ENCODE results near the gene ITPR3. TPM values are rescaled to one million over a fixed set of nuclear protein-coding genes. Genes with fewer than 3 reads are reported as not detected.

Gene ITPR3
- total RNA-seq, 2 experiments from 2014 or later, result 64.2 to 65.8 TPM

DNA sequence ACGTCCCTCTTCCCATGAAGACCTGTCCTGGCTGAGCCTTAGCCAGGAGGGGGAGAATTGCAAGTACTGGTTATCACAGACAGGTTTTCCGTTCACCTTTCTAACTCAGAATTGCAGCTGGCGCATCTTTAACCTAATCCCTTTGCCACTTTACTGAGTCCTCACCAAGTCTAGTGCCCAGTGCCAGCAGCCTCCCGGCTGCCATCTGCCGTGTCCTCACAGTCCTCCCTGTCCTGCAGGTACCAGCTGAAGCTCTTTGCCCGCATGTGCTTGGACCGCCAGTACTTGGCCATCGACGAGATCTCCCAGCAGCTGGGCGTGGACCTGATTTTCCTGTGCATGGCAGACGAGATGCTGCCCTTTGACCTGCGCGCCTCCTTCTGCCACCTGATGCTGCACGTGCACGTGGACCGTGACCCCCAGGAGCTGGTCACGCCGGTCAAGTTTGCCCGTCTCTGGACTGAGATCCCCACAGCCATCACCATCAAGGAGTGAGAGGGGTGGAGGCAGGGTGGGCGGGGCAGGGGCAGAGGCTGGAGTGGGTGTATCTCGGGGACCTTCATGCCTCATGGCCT is 49.1 kb downstream of the ITPR3 start:
- DNase-seq, result no peak
- peaks cover 45% of the 10 kb centered on the region for H3K36me3 Mint-ChIP-seq (ENCODE audit: low read depth)

DNA sequence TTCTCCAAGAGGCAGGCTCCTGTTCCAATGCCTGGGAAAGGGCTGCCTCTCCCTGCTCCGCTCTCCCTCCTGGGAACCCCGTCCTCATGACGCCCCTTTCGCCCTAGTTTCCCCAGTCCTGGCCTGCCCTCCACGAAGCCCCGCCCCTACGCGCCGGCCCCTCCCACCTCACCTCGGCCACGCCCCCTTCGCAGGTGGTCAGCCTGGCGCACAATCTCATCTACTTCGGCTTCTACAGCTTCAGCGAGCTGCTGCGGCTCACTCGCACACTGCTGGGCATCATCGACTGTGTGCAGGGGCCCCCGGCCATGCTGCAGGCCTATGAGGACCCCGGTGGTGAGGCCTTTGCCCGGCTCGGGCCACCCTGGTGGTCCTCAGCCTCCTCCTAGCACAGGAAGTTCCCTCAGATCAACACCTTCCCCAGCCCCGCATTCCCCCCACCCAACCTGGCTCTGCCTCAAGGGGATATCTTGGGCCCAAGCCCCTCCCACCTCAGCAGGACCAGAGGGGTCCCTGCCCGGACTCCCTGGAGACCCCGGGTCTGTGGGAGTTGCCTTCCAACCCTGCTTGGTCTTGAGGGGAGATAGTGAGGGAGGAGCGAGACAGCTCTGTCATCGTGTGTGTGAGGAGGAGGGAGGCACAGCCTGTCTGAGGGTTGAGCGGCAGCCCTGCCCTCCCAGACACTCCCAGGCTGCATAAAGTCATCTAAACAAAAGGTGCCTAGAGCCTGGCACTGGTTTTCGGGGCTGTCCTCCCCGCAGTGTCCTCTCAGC is 50.0 kb downstream of the ITPR3 start:
- no peak overlapping the region for H3K4me3 Mint-ChIP-seq
- peak overlapping the region; percentile 60 for H3K27ac Mint-ChIP-seq
- no peaks in the 10 kb centered on the region for H3K27me3 Mint-ChIP-seq
- peaks cover 48% of the 10 kb centered on the region for H3K36me3 Mint-ChIP-seq (ENCODE audit: low read depth)
- no peak for DNase-seq
- H3K9me3 Mint-ChIP-seq, result no peaks in the 10 kb centered on the region
- ChIA-PET POLR2A (no interaction called here), CTCF (interaction anchor here (1.0 to 1.5 kb wide), 2 partner anchors 23 to 79 kb away, joined by 3 to 4 read pairs; no protein-coding TSS in a partner anchor)
- H3K4me1 Mint-ChIP-seq, result peaks cover 19% of the 10 kb centered on the region

More for the DNA sequence above, 49.1 kb downstream of the ITPR3 start:
- no peak overlapping the region for H3K27ac Mint-ChIP-seq
- no peak overlapping the region for H3K4me3 Mint-ChIP-seq
- peaks cover 19% of the 10 kb centered on the region for H3K4me1 Mint-ChIP-seq
- ChIA-PET CTCF (interaction anchor here (1.0 to 1.4 kb wide), 2 partner anchors 42 to 72 kb away, joined by 3 read pairs; partner anchors contain the start of gene UQCC2), POLR2A (no interaction called here)
- H3K27me3 Mint-ChIP-seq, result no peaks in the 10 kb centered on the region
- H3K9me3 Mint-ChIP-seq, result no peaks in the 10 kb centered on the region

DNA sequence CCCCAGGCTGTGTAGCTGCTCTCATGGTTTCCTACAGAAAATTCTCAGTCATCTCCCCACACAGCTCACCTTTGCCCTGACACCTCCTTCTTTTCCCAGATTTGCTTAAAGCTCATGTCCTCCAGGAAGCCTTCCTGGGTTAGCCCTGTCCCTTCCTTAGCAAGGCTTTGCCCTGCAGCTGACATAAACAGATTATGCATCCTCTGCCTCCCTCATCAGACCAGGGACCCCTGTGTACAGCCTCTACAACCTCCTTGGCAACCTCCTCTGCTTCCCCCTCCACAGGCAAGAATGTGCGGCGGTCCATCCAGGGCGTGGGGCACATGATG is 50.6 kb downstream of the ITPR3 start:
- ChIA-PET POLR2A (no interaction called here), CTCF (interaction anchor here (1.0 to 1.5 kb wide), 2 partner anchors 23 to 79 kb away, joined by 3 to 4 read pairs; no protein-coding TSS in a partner anchor)
- peaks cover 42% of the 10 kb centered on the region for H3K36me3 Mint-ChIP-seq (ENCODE audit: low read depth)
- H3K4me1 Mint-ChIP-seq, result peaks cover 19% of the 10 kb centered on the region
- no peaks in the 10 kb centered on the region for H3K27me3 Mint-ChIP-seq
- no peaks in the 10 kb centered on the region for H3K9me3 Mint-ChIP-seq
- no peak overlapping the region for H3K4me3 Mint-ChIP-seq
- DNase-seq, result no peak
- peak overlapping the region; percentile 60 for H3K27ac Mint-ChIP-seq

DNA sequence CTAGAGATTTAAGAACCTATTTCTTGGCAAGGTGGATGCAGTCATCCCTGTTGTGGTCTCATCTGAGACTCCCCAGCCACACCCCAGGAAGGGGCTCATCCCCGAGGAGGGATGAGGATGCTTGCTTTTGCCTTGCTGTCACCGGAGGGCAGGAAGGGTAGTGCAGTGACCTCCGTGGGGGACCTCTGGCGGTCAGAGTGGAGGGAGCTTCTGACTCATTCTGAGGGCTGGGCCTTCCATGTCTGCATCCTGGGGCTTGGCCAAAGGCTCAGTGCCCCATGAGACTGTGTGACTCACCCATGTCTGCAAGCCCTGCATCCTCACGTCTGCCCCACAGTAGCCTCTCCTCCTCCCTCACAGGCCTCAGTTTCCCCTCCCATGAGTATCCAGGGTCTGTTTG is 51.7 kb downstream of the ITPR3 start:
- Mint-ChIP-seq H3K27ac (no peak overlapping the region), H3K27me3 (no peaks in the 10 kb centered on the region), H3K36me3 (ENCODE audit: low read depth) (peaks cover 49% of the 10 kb centered on the region), H3K4me3 (no peak overlapping the region), H3K9me3 (no peaks in the 10 kb centered on the region), H3K4me1 (peaks cover 19% of the 10 kb centered on the region)
- POLR2A ChIA-PET, result no interaction called here
- CTCF ChIA-PET, result interaction anchor here (0.8 to 1.5 kb wide), 2 partner anchors 18 to 80 kb away, joined by 3 to 4 read pairs; no protein-coding TSS in a partner anchor
- DNase-seq, result no peak

DNA sequence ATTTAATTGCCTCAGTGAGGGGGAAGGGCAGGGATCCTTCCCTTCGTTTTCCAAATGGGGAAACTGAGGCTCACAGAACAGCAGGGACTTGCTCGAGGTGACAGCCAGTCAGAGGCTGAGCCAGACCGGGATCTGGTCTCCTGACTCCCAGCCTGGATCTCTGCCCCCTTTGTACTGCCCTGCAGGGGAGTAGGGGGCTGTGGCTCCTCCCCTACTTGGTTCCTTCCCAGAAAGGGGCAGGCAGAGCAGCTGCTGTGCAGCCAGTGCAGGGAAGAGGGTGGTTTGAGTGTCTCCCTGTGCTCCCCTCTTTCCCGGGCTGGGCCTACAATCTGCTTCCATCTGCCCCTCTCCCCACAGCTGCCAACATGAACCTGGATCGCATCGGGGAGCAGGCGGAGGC is 52.7 kb downstream of the ITPR3 start:
- Mint-ChIP-seq H3K4me3 (no peak overlapping the region), H3K27ac (no peak overlapping the region), H3K9me3 (no peaks in the 10 kb centered on the region), H3K36me3 (ENCODE audit: low read depth) (peaks cover 47% of the 10 kb centered on the region), H3K4me1 (peaks cover 8% of the 10 kb centered on the region), H3K27me3 (no peaks in the 10 kb centered on the region)
- DNase-seq, result no peak
- POLR2A ChIA-PET, result interaction anchor here (0.6 kb wide), 1 partner anchor 315 kb away, joined by 3 read pairs; no protein-coding TSS in a partner anchor
- CTCF ChIA-PET, result no interaction called here

DNA sequence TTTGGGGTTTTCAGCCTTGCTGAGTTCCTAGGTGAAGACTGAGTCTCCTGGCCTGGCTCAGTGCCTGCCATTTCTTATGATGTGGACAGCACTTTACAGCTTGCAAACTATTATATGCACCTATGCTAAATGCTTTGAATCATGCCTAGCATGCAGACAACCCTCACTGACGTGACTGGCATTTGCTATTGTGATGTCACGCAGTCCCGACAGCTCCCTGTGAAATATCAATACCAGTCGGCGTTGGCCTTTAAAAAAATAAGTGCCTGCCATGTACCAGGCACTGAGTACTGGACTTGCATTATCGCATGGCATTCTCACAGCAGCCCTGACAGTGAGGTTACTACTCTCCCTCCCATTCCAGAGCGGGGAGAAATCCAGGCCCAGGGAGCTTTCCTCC is 54.8 kb downstream of the ITPR3 start:
- Mint-ChIP-seq H3K27ac (no peak overlapping the region), H3K36me3 (ENCODE audit: low read depth) (peaks cover 48% of the 10 kb centered on the region), H3K4me3 (no peak overlapping the region), H3K9me3 (no peaks in the 10 kb centered on the region), H3K4me1 (no peaks in the 10 kb centered on the region), H3K27me3 (no peaks in the 10 kb centered on the region)
- POLR2A ChIA-PET, result no interaction called here
- CTCF ChIA-PET, result interaction anchor here (0.9 kb wide), 1 partner anchor 37 kb away, joined by 3 read pairs; no protein-coding TSS in a partner anchor
- DNase-seq, result no peak

DNA sequence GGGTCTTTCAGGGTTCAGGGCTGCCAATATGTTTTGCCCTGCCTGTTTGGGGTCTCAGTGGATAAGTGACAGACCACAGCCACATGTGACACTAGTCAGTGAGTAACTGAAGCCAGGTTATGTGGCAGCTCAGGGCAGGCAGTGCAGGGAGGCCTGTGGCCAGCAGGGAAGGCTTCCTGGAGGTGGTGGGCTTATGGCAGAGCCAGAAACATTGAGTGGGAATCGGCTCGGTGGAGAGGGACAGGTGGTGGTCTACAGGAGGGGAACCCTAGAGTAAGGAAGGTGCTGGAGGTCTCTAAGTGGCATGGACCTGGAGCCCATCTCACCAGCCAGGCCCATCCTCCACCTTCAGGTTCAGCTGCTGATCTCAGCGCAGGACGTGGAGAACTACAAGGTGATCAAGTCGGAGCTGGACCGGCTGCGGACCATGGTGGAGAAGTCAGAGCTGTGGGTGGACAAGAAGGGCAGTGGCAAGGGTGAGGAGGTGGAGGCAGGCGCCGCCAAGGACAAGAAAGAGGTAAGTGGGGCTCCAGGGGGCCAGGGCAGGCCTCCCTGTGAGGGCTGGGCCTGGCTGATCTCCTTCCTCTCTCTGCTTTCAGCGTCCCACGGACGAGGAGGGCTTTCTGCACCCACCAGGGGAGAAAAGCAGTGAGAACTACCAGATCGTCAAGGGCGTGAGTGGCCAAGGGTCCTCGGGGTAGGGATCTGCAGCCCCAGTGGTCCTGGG is 55.5 kb downstream of the ITPR3 start:
- Mint-ChIP-seq H3K4me3 (no peak overlapping the region), H3K27me3 (no peaks in the 10 kb centered on the region), H3K27ac (no peak overlapping the region), H3K36me3 (ENCODE audit: low read depth) (peaks cover 51% of the 10 kb centered on the region), H3K9me3 (no peaks in the 10 kb centered on the region), H3K4me1 (no peaks in the 10 kb centered on the region)
- ChIA-PET POLR2A (no interaction called here), CTCF (no interaction called here)
- DNase-seq, result no peak

DNA sequence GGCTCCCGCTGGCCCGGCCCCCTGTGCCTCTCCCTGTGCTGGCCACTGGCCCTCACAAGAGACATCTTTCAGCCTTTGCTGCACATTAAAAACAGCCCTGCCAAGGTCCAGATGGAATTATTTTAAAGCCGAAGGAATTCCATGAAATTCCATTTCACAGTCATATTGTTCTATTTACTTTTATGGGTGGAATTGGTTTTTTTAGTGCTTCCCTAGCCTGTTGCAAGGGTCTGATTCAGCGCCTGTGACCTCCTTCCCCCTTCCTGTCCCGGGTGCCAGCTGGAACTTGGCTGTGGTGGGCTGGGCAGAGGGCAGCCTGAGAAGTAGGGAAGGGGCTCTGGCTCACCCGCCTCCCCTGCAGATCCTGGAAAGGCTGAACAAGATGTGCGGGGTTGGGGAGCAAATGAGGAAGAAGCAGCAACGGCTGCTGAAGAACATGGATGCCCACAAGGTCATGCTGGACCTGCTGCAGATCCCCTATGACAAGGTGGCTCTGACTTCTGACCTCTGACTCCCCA is 56.1 kb downstream of the ITPR3 start:
- Mint-ChIP-seq H3K36me3 (ENCODE audit: low read depth) (peaks cover 47% of the 10 kb centered on the region), H3K9me3 (no peaks in the 10 kb centered on the region), H3K4me3 (no peak overlapping the region), H3K27me3 (no peaks in the 10 kb centered on the region), H3K4me1 (peaks cover under 1% of the 10 kb centered on the region), H3K27ac (no peak overlapping the region)
- POLR2A ChIA-PET, result no interaction called here
- no peak for DNase-seq
- CTCF ChIA-PET, result no interaction called here

DNA sequence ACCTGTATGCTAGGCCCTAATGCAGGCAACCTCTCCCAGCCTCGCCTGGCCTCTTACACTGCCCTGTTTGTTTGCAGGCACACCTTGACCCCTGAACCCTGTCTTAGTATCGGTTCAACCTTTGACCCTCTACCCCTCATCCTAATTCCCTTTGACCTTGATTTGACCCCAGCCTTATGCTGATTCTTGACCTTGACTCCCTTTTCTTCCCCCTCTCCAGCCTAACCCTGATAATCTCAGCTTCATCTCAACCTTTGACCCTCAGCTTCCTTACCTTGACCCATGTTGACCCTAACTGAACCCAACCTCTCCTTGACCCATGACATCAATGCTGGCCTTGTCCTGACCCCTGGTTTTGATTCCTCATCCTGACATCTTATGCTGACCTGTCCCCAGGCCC is 56.6 kb downstream of the ITPR3 start:
- Mint-ChIP-seq H3K9me3 (no peaks in the 10 kb centered on the region), H3K4me1 (peaks cover 4% of the 10 kb centered on the region), H3K27ac (no peak overlapping the region), H3K4me3 (no peak overlapping the region), H3K27me3 (no peaks in the 10 kb centered on the region), H3K36me3 (ENCODE audit: low read depth) (peaks cover 50% of the 10 kb centered on the region)
- CTCF ChIA-PET, result no interaction called here
- no peak for DNase-seq
- POLR2A ChIA-PET, result no interaction called here

DNA sequence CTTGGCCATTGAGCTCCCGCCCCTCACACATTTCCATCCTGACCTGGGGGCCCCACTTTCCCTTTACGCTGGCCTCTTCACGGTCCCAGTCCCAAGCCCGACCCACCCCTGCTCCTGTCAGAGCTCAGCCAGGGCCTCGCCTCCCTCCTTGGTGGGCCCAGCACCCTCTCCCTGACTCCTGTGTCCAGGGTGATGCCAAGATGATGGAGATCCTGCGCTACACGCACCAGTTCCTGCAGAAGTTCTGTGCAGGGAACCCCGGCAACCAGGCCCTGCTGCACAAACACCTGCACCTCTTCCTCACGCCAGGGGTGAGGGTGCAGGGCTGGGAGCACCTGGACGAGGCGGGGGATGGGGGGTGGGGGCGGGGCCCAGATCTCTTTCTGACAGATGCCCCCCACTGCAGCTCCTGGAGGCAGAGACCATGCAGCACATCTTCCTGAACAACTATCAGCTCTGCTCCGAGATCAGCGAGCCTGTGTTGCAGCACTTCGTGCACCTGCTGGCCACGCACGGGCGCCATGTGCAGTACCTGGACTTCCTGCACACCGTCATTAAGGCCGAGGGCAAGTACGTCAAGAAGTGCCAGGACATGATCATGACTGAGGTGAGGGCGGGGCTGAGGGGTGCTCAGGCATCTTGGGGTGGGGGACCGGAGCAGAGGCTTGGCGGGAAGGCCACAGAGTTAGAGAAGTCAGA is 57.3 kb downstream of the ITPR3 start:
- ChIA-PET POLR2A (no interaction called here), CTCF (interaction anchor here (1.3 kb wide), 1 partner anchor 71 kb away, joined by 3 read pairs; no protein-coding TSS in a partner anchor)
- Mint-ChIP-seq H3K9me3 (no peaks in the 10 kb centered on the region), H3K27ac (no peak overlapping the region), H3K4me3 (no peak overlapping the region), H3K4me1 (peaks cover 11% of the 10 kb centered on the region), H3K27me3 (no peaks in the 10 kb centered on the region), H3K36me3 (ENCODE audit: low read depth) (peaks cover 51% of the 10 kb centered on the region)
- DNase-seq, result no peak

DNA sequence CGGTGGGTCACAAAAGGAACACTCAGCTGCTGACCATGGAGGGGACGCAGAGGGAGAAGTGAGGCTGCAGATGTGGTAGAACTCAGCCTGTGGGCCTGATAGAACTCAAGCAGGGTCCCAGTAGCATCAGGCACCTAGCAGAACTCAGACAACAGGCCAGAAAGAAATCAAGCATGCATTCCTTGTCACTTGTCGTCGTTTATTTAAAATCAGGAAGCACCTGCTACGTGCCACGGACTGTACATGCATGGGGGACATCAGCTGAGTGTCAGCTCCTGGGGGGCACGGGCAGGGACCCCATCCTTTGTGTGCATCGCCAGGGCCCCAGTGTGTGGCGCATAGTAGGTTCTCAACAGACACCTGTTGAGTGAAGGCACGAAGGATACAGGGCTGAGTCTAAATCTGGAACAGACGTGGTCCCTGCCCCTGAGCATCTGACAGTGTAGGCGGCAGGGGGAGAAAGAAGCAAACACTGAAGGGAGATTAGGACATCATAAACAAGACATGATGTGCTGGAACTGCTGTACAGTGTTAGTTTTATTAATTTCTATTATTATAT is 57.9 kb downstream of the ITPR3 start:
- Mint-ChIP-seq H3K4me3 (no peak overlapping the region), H3K36me3 (ENCODE audit: low read depth) (peaks cover 52% of the 10 kb centered on the region)

DNA sequence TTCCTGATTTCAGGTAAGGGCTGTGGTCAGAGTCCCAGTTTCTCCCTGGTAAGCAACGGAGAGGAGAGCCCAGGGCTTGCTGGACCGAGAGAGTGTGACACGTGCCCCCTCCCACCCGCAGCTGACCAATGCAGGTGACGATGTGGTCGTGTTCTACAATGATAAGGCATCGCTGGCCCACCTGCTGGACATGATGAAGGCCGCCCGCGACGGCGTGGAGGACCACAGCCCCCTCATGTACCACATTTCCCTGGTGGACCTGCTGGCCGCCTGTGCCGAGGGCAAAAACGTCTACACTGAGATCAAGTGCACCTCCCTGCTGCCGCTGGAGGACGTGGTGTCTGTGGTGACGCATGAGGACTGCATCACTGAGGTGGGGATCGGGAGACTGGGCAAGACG is 58.6 kb downstream of the ITPR3 start:
- CTCF ChIA-PET, result interaction anchor here (1.3 kb wide), 1 partner anchor 72 kb away, joined by 3 read pairs; no protein-coding TSS in a partner anchor
- H3K27me3 Mint-ChIP-seq, result no peaks in the 10 kb centered on the region
- no peak overlapping the region for H3K27ac Mint-ChIP-seq
- no peaks in the 10 kb centered on the region for H3K9me3 Mint-ChIP-seq
- peaks cover 15% of the 10 kb centered on the region for H3K4me1 Mint-ChIP-seq
- peaks cover 52% of the 10 kb centered on the region for H3K36me3 Mint-ChIP-seq (ENCODE audit: low read depth)
- POLR2A ChIA-PET, result no interaction called here
- no peak overlapping the region for H3K4me3 Mint-ChIP-seq
- DNase-seq, result no peak

More for the DNA sequence above, 57.9 kb downstream of the ITPR3 start:
- H3K4me1 Mint-ChIP-seq, result peaks cover 15% of the 10 kb centered on the region
- H3K27me3 Mint-ChIP-seq, result no peaks in the 10 kb centered on the region
- ChIA-PET POLR2A (no interaction called here), CTCF (interaction anchor here (1.3 kb wide), 1 partner anchor 71 kb away, joined by 3 read pairs; no protein-coding TSS in a partner anchor)
- no peaks in the 10 kb centered on the region for H3K9me3 Mint-ChIP-seq
- DNase-seq, result no peak
- H3K27ac Mint-ChIP-seq, result no peak overlapping the region
